H1 (cell line): ENCODE results near the gene SIPA1L3.

ENCODE experiments used
- CBX5 ChIP-seq: fragments of 300-800, 300-1000 bp; sonication (generic); IDR thresholded peaks from 2 replicates; pipeline ENCODE4 v1.7.1; 2016; ENCODE audit warnings: antibody characterized with exemption, low read length, low read depth
- EP300 ChIP-seq, 2 experiments: IDR thresholded peaks; 1 replicate in 1 of 2; 2 replicates in 1 of 2; pipeline ENCODE4 v1.6.1; 2011 to 2012; ENCODE audit warnings: low read depth in 2 of 2, low read length in 2 of 2, mild to moderate bottlenecking in 2 of 2, borderline replicate concordance in 1 of 2, inconsistent platforms in 1 of 2, moderate library complexity in 1 of 2
- JUND ChIP-seq: IDR thresholded peaks from 2 replicates; pipeline ENCODE4 v1.6.1; 2011; ENCODE audit warnings: mild to moderate bottlenecking, improper control_type of control experiment, low read length
- POLR2A ChIP-seq, 2 experiments: IDR thresholded peaks; 1 replicate in 1 of 2; 2 replicates in 1 of 2; pipeline ENCODE4 v1.6.1; 2011; ENCODE audit warnings: low read depth in 2 of 2, low read length in 2 of 2, mild to moderate bottlenecking in 2 of 2; ENCODE audit errors: control extremely low read depth in 1 of 2
- POLR2AphosphoS5 ChIP-seq: IDR thresholded peaks from 2 replicates; pipeline ENCODE4 v1.6.1; 2011; ENCODE audit warnings: low read depth, low read length
- RAD21 ChIP-seq, 2 experiments: IDR thresholded peaks in 1 of 2; conservative IDR thresholded peaks in 1 of 2; 2 replicates each; pipeline ENCODE4 v1.6.1; 2011; ENCODE audit warnings: low read depth in 2 of 2, low read length in 2 of 2, improper control_type of control experiment in 1 of 2, inconsistent platforms in 1 of 2, mild to moderate bottlenecking in 1 of 2, moderate library complexity in 1 of 2
- RFX5 ChIP-seq: IDR thresholded peaks from 2 replicates; pipeline ENCODE4 v1.6.1; 2011; ENCODE audit warnings: low read depth, low read length, improper control_type of control experiment, borderline replicate concordance
- SIN3A ChIP-seq, 2 experiments: IDR thresholded peaks in 1 of 2; conservative IDR thresholded peaks in 1 of 2; 2 replicates each; pipeline ENCODE4 v1.6.1; 2011 to 2012; ENCODE audit warnings: low read length in 2 of 2, improper control_type of control experiment in 1 of 2, low read depth in 1 of 2, mild to moderate bottlenecking in 1 of 2
- SP2 ChIP-seq: IDR thresholded peaks from 2 replicates; pipeline ENCODE4 v1.6.1; 2012; ENCODE audit warnings: mild to moderate bottlenecking, low read length, inconsistent platforms
- TAF1 ChIP-seq: IDR thresholded peaks from 2 replicates; pipeline ENCODE4 v1.6.1; 2011; ENCODE audit warnings: mild to moderate bottlenecking, low read depth, low read length
- TEAD4 ChIP-seq: IDR thresholded peaks from 2 replicates; pipeline ENCODE4 v1.6.1; 2012; ENCODE audit warnings: low read depth, low read length, inconsistent platforms, mixed read lengths
- ZNF274 ChIP-seq: IDR thresholded peaks from 2 replicates; pipeline ENCODE4 v1.7.0; 2012; ENCODE audit warnings: low read length, borderline replicate concordance; ENCODE audit errors: extremely low read depth
- TF ChIP-seq, protein P1 (sequence below), 3 experiments: IDR thresholded peaks; 1 replicate in 2 of 3; 2 replicates in 1 of 3; pipeline versions ENCODE4 v1.5.1 to v1.6.1; 2011; ENCODE audit warnings: low read length in 3 of 3, mild to moderate bottlenecking in 3 of 3, inconsistent platforms in 2 of 3, low read depth in 1 of 3, moderate library complexity in 1 of 3; ENCODE audit not compliant: insufficient read depth in 1 of 3; ENCODE audit errors: control extremely low read depth in 1 of 3

- TF ChIP-seq, protein P1, sequence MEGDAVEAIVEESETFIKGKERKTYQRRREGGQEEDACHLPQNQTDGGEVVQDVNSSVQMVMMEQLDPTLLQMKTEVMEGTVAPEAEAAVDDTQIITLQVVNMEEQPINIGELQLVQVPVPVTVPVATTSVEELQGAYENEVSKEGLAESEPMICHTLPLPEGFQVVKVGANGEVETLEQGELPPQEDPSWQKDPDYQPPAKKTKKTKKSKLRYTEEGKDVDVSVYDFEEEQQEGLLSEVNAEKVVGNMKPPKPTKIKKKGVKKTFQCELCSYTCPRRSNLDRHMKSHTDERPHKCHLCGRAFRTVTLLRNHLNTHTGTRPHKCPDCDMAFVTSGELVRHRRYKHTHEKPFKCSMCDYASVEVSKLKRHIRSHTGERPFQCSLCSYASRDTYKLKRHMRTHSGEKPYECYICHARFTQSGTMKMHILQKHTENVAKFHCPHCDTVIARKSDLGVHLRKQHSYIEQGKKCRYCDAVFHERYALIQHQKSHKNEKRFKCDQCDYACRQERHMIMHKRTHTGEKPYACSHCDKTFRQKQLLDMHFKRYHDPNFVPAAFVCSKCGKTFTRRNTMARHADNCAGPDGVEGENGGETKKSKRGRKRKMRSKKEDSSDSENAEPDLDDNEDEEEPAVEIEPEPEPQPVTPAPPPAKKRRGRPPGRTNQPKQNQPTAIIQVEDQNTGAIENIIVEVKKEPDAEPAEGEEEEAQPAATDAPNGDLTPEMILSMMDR (IDR thresholded peaks at IDR 0.05; ENCODE audit: control extremely low read depth in 1 of 3, insufficient read depth in 1 of 3, low read depth in 1 of 3, low read length in 3 of 3): no peak
- TF ChIP-seq EP300 (IDR thresholded peaks at IDR 0.05; ENCODE audit: borderline replicate concordance in 1 of 2, low read depth in 2 of 2, low read length in 2 of 2) (no peak), POLR2AphosphoS5 (no peak), POLR2A (IDR thresholded peaks at IDR 0.05; ENCODE audit: control extremely low read depth in 1 of 2, low read depth in 2 of 2, low read length in 2 of 2) (no peak), JUND (no peak), SIN3A (conservative IDR thresholded peaks at IDR 0.05 in 1 of 2, IDR thresholded peaks at IDR 0.05 in 1 of 2; ENCODE audit: low read depth in 1 of 2, low read length in 2 of 2) (no peak), SP2 (no peak), ZNF274 (no peak), TEAD4 (no peak), TAF1 (no peak), RAD21 (IDR thresholded peaks at IDR 0.05 in 1 of 2, conservative IDR thresholded peaks at IDR 0.05 in 1 of 2; ENCODE audit: low read depth in 2 of 2, low read length in 2 of 2) (no peak), RFX5 (no peak), CBX5 (no peak)
Observed at GRCh38 chr19:38193445-38193844, 286.4 kb downstream of the SIPA1L3 start.
